Stomach (tissue), 4 donors: ENCODE data around the gene NUCKS1.

Experiments
- POLR2AphosphoS5 ChIP-seq, 3 donors: sonication (generic); formaldehyde crosslinking; IDR thresholded peaks; one replicate each; pipeline ENCODE4 v1.6.1; 2016; ENCODE audit warnings: antibody characterized with exemption in 3 of 3
- TF ChIP-seq, protein P1 (sequence below), 7 experiments: fragments of 450-650 bp in 4 of 7; fragments of 200-600 bp in 3 of 7; sonication (generic) in 3 of 7; IDR thresholded peaks; one replicate each; pipeline ENCODE4 v1.5.1; 2016 to 2019; ENCODE audit warnings: antibody characterized with exemption in 7 of 7, control low read depth in 2 of 7, mild to moderate bottlenecking in 1 of 7

DNA sequence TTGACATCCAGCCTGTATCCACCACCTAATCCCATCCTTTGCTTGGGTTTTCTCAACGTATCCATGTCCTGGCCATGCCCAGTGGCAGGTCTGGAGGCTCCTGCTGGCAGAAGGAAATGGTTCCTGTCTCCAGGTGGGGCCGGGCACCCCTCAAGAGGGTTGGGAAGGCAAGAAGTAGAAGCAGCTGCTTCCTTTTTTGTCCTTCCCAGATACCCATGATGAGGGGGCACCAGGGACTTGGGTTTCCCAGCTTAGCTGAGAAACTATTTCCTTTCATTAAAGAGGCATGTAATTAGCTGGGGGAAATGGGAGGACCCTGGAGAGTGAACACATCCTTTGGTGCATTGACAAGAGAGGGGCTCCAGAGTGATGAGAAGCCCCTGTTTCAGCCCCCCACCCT lies 48.6 kb downstream of the NUCKS1 start:
- no peak for TF ChIP-seq POLR2AphosphoS5 (IDR thresholded peaks at IDR 0.05)
- TF ChIP-seq, protein P1, sequence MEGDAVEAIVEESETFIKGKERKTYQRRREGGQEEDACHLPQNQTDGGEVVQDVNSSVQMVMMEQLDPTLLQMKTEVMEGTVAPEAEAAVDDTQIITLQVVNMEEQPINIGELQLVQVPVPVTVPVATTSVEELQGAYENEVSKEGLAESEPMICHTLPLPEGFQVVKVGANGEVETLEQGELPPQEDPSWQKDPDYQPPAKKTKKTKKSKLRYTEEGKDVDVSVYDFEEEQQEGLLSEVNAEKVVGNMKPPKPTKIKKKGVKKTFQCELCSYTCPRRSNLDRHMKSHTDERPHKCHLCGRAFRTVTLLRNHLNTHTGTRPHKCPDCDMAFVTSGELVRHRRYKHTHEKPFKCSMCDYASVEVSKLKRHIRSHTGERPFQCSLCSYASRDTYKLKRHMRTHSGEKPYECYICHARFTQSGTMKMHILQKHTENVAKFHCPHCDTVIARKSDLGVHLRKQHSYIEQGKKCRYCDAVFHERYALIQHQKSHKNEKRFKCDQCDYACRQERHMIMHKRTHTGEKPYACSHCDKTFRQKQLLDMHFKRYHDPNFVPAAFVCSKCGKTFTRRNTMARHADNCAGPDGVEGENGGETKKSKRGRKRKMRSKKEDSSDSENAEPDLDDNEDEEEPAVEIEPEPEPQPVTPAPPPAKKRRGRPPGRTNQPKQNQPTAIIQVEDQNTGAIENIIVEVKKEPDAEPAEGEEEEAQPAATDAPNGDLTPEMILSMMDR (IDR thresholded peaks at IDR 0.05): no peak
